ENCODE data around the gene PCSK2.
"Not testable (repeated sequence)": the region's sequence is repeated elsewhere in the genome, so short reads cannot be mapped to it uniquely, and the experiment has no call there.

Gene PCSK2, protein sequence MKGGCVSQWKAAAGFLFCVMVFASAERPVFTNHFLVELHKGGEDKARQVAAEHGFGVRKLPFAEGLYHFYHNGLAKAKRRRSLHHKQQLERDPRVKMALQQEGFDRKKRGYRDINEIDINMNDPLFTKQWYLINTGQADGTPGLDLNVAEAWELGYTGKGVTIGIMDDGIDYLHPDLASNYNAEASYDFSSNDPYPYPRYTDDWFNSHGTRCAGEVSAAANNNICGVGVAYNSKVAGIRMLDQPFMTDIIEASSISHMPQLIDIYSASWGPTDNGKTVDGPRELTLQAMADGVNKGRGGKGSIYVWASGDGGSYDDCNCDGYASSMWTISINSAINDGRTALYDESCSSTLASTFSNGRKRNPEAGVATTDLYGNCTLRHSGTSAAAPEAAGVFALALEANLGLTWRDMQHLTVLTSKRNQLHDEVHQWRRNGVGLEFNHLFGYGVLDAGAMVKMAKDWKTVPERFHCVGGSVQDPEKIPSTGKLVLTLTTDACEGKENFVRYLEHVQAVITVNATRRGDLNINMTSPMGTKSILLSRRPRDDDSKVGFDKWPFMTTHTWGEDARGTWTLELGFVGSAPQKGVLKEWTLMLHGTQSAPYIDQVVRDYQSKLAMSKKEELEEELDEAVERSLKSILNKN

DNA sequence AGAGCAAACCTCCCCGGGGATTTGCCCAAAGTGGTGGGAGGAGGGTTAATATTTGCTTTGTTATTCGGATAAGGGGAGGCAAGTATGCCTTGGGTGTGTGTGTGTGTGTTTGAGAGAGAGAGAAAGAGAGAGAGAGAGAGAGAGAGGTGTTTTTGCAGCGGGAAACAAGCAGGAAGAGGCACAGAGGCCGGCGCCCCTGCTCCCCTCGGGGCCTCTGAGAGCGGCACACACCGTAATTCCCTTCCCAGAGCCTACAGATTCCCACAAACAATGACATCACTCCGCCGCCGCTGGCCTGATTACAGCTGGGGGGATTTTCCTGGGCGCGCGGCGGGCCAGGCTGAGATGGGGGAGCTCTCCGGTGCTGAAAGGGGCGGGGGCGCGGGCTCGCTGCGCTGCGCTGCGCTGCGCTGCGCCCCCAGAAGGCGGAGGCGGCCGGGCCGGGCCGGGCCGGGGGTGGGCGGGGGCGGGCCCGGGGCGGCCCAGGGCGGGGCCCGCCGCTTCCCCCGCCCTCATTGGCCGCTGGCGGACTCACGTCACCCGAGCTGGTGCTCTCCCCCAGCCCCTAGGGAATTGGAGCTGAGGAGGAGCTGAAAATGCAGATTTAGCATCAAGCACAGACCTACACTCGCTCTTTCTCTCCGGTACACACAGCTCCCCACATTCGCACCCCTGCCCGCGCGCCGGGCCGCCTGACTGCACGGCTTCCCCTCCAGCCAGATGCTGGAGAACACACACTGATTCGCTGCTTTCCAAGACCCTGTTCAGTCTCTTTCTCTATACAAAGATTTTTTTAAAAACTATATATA, at the start of gene PCSK2:
PCSK2 (plus strand) TSS at position 631 of the 809 bp plus-strand sequence. CDS start 266 bp downstream, outside the sequence.
- no peak within 1 kb of the TSS for H3K4me3 Mint-ChIP-seq
- H3K27me3 Mint-ChIP-seq, result peaks cover 57% of the 10 kb centered on the region
- H3K4me1 Mint-ChIP-seq, result peaks cover 4% of the 10 kb centered on the region
- H3K36me3 Mint-ChIP-seq, result peaks cover 1% of the 10 kb centered on the region
- no peak within 1 kb of the TSS for H3K27ac Mint-ChIP-seq
- peaks cover 9% of the 10 kb centered on the region for H3K9me3 Mint-ChIP-seq

DNA sequence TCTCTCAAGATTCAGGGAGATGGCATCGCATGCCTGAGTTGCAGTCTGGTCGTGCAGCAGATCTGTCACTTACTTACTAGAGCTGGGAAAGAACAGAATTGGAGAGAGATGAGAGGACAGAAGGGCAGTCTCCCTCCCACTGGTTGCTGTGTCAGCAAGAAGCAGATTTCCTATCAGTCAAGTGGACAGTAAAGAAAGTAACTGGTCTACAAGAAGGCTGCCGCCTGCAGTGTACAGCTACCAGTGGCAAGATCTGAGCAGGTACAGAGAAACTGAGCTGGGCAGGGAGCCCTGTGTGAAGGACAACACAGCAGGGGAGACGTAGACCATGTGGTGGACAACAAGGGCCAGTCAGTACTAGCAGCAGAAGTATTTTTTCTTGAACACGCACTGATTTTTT, 49.5 kb upstream of the PCSK2 start:
- H3K9me3 Mint-ChIP-seq, result peaks cover 19% of the 10 kb centered on the region
- H3K27ac Mint-ChIP-seq, result no peak overlapping the region
- no peaks in the 10 kb centered on the region for H3K36me3 Mint-ChIP-seq
- H3K27me3 Mint-ChIP-seq, result no peaks in the 10 kb centered on the region
- no peaks in the 10 kb centered on the region for H3K4me1 Mint-ChIP-seq
- no peak overlapping the region for H3K4me3 Mint-ChIP-seq

DNA sequence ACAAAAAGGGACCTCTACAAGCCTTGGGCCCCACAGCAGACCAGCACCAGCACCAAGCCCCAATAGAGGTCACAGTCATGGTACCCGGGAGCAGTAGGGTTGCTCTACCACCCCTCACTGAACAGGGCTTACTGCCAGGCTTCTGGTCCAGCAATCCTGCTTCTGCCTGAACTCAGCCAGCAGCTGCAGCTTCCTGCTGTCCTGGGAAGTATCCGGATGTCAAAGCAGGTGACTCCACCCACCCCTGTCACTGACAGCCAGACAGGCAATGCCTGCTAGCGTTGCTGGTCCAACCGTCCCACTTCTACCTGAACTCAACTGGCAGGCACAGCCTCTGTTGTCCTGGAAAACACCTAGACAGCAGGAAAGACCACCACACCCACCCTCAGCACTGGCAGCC, 47.0 kb upstream of the PCSK2 start:
- Mint-ChIP-seq H3K36me3 (peaks cover 4% of the 10 kb centered on the region), H3K9me3 (peaks cover 37% of the 10 kb centered on the region)

DNA sequence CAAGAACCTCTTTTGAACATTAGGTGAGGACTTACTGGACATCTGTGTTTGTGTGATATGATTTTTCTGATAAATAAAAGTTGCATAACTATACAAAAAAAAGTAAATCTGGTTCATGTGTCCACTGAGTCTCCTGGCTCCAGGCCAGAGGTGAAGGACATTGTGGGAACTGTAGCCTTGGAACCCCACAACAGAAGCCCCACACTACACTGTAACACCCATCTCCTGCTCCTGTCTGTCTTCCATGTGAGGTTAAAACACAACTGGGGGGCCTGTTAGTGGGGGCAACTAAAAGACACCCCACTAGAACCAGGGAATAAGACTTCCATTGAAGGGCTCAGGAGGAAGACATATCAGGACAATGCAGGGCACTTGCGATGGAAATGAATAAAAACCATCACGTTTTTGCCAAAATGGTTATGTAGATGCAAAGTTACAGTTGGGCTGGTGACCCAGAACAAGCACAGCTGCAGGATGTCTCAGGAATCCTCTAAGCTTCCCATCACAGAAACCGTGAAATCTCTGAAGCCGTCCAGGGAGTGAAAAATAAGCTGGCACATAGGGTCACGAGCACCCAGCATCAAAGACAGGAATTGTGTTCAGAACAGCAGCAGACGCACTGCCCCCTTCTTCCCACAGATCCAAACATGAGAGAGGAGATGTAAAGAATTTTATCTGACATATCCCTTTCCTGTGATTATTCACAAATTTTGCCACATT, 36.7 kb upstream of the PCSK2 start:
- Mint-ChIP-seq H3K36me3 (no peaks in the 10 kb centered on the region), H3K27ac (no peak overlapping the region), H3K4me1 (no peaks in the 10 kb centered on the region), H3K4me3 (no peak overlapping the region), H3K27me3 (no peaks in the 10 kb centered on the region), H3K9me3 (peaks cover 2% of the 10 kb centered on the region)

More for the DNA sequence above, 47.0 kb upstream of the PCSK2 start:
- Mint-ChIP-seq H3K27ac (no peak overlapping the region), H3K27me3 (no peaks in the 10 kb centered on the region), H3K4me1 (no peaks in the 10 kb centered on the region), H3K4me3 (no peak overlapping the region)

DNA sequence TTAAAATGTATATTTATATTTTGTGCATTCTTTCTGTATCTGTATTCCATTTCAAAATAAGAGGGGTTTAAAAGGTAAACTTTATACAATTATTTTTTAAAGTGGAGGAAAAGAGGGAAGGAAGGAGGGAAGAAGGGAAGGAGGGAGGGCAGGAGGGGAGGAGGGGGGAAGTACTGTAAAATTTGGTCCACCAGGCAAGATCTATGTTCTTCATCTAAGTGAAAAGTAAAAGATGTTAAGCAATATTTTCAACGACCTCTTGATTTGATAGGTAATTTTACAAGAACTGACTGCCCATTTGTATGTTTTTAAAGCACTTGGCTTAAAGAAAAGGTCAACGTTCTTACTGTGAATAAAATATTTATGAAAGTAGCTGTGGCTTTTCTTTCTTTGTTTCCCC, 29.8 kb upstream of the PCSK2 start:
- Mint-ChIP-seq H3K36me3 (no peaks in the 10 kb centered on the region), H3K9me3 (no peaks in the 10 kb centered on the region), H3K4me1 (no peaks in the 10 kb centered on the region), H3K4me3 (no peak overlapping the region), H3K27me3 (peaks cover 1% of the 10 kb centered on the region), H3K27ac (no peak overlapping the region)

DNA sequence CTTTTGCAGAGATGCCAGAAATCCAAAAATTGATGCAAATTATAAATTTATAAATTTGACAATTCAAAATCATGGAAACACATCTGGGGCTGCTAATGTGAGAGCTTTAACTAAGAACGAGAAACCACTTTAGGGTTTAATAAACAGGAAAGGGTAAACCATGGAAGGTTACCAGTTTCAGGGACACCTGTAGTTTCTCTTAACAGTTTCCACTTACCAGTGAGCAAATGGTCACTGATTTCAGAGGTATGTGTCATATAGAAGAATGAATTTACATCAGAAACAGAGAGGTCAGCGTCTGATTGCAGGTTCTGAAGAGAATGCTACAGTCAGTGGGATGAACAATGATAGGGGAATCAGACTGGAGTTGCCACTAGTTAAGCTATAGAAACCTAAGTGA, 24.8 kb upstream of the PCSK2 start:
- no peak overlapping the region for H3K4me3 Mint-ChIP-seq

DNA sequence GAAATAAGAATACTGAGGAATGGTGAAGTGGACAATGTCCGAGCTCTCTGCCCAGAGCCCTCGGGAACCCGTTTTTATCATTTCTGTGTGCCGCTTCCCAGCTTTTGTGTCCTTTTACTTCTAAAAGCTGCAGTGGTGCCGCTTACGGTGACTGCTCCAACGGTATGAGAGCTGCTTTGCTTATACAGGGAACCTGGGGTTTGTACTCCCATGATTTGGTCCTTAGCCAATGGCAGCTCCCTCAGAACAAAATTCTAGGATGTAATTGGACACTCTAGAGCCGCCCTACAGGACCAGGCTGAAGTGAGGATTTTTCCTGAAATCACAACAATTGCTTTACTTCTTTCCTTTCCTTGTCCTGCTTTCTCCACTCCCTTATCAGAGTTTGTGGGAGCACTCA, 24.2 kb upstream of the PCSK2 start:
- Mint-ChIP-seq H3K4me1 (no peaks in the 10 kb centered on the region), H3K9me3 (no peaks in the 10 kb centered on the region), H3K4me3 (no peak overlapping the region), H3K36me3 (no peaks in the 10 kb centered on the region), H3K27me3 (peaks cover 4% of the 10 kb centered on the region), H3K27ac (no peak overlapping the region)

More for the DNA sequence above, 24.8 kb upstream of the PCSK2 start:
- H3K4me1 Mint-ChIP-seq, result no peaks in the 10 kb centered on the region
- peaks cover 4% of the 10 kb centered on the region for H3K27me3 Mint-ChIP-seq
- H3K27ac Mint-ChIP-seq, result no peak overlapping the region
- no peaks in the 10 kb centered on the region for H3K36me3 Mint-ChIP-seq
- no peaks in the 10 kb centered on the region for H3K9me3 Mint-ChIP-seq

DNA sequence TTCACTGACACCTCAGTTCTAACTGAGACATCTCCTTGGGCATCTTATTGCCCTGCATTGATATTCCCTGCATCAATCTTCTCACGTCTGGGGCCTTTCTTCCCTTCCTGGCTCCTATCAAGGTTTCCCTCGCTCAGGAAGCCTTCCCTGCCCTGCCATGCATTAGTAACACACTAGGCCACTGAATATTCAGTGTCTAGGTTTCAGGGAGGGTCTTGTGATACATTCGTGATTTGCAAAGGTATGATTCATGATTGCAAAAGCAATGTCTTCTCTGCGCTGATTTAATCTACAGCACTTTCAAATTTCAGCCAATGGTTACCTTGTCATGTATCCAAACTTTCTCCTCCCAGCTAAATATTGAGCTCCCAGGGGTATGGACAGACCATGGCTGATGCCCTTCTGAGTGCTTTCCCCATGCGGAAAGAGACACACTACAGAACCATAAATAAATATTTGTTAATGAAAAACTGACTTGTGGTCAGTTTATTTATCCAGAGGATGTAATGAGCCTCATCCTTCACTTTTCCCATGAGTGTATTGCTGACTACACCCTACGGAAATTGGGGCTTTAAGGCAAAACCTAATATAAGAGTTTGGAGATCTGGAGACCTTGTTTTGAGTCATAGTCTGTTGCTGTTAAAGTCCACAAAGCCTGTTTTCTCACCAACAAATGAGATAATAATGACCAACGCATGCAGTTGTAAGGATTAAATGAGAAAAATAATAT, 21.6 kb upstream of the PCSK2 start:
- H3K27me3 Mint-ChIP-seq, result peaks cover 4% of the 10 kb centered on the region
- H3K4me3 Mint-ChIP-seq, result no peak overlapping the region
- no peaks in the 10 kb centered on the region for H3K4me1 Mint-ChIP-seq
- no peaks in the 10 kb centered on the region for H3K9me3 Mint-ChIP-seq
- H3K27ac Mint-ChIP-seq, result no peak overlapping the region
- no peaks in the 10 kb centered on the region for H3K36me3 Mint-ChIP-seq

DNA sequence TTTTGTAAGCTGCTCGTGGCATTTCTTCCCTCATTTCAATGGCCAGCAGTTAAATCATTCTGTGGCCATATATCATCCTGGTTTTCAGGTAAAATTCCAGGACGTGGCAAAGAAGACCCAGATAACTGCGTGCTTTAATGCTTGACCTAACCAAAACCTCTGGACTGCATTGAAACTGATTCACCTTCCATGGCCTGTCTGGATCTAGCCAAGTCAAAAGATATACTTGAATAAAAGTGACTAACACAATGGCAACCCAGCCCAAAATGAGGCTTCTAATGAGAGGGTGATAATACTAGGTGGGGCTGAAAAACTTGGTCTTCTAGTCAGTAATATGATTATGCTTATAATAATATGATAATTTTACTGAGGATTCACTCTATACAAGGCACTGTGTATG, 16.5 kb upstream of the PCSK2 start:
- Mint-ChIP-seq H3K36me3 (no peaks in the 10 kb centered on the region), H3K9me3 (no peaks in the 10 kb centered on the region), H3K27ac (no peak overlapping the region), H3K27me3 (peaks cover 2% of the 10 kb centered on the region), H3K4me1 (no peaks in the 10 kb centered on the region), H3K4me3 (no peak overlapping the region)

DNA sequence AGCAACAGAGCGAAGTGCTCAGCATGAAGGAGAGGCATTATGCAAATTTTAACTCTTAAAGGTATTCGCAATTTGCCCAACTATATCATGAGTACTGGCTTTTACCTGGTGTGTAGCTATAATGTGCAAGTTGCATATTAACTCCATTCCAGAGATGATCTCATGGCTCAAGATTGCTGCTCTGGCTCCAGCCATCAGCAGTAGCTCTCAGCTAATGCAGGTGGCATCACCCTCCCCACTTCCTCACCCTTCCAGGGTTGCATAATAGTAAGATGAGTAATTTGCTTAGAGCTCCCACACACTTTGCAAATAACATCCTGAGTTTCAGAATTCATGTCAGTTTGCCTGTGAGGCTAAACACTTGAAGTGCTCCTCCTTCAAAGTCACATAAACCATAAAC, 15.9 kb upstream of the PCSK2 start:
- H3K4me3 Mint-ChIP-seq, result no peak overlapping the region
- no peak overlapping the region for H3K27ac Mint-ChIP-seq
- peaks cover 2% of the 10 kb centered on the region for H3K27me3 Mint-ChIP-seq
- H3K4me1 Mint-ChIP-seq, result no peaks in the 10 kb centered on the region
- no peaks in the 10 kb centered on the region for H3K9me3 Mint-ChIP-seq
- H3K36me3 Mint-ChIP-seq, result no peaks in the 10 kb centered on the region

DNA sequence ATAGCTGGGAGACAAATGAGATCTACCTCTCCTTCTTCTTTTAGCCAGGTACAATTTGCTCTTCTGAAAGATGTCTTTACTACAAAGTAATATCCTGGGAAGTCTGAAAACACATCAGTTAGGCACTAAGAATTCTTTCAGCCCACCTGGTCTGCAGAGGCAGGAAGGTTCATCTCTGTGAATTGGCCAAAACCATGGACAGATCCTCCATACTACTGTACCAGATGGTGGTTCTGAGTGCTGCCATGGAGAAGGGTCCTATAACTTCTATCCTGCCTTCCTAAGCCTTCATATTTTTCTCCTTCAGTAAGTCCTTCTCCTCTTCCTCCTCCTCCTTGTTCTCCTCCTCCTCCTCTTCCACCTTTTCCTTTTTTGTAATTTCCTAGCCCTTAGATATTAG, 11.7 kb upstream of the PCSK2 start:
- H3K27me3 Mint-ChIP-seq, result peaks cover 2% of the 10 kb centered on the region
- no peaks in the 10 kb centered on the region for H3K4me1 Mint-ChIP-seq
- no peaks in the 10 kb centered on the region for H3K36me3 Mint-ChIP-seq
- H3K4me3 Mint-ChIP-seq, result no peak overlapping the region
- H3K9me3 Mint-ChIP-seq, result peaks cover 6% of the 10 kb centered on the region
- H3K27ac Mint-ChIP-seq, result no peak overlapping the region

DNA sequence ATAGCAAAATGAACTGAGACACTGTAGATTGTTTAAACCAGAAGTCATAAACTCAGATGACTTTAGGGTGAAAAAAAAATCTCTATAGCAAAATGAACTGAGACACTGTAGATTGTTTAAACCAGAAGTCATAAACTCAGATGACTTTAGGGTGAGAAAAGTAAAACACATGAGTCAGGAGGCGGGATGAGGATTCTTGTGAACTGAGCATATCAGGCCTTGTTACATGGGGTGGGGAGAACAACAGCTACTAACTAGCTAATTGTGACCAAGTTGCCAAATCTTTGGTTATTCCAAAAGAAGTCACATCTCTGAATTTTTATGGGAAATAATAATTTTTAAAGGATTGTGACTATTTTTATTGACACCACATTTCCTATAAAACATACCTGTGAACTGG, 7.0 kb upstream of the PCSK2 start:
- not testable (repeated sequence) for H3K4me1 Mint-ChIP-seq, H3K9me3 Mint-ChIP-seq, H3K4me3 Mint-ChIP-seq, H3K27ac Mint-ChIP-seq, H3K36me3 Mint-ChIP-seq
- H3K27me3 Mint-ChIP-seq, result peaks cover 21% of the 10 kb centered on the region

DNA sequence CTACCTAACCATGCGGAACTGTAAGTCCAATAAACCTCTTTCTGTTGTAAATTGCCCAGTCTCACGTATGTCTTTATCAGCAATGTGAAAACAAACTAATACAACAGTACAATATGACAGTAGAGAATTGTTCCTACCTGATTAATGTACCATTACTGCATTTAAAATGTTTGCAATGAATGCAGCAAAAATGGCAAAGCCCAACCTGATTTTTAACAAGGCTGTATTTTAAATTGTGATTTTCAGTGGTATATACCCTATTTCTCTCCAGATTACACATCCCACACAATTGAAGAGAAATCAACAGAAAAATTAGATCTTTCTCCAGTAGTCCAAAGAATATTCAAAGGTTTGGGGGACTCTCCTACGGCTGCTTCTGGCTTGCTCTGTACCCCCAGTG, 3.3 kb upstream of the PCSK2 start:
- Mint-ChIP-seq H3K27me3 (peaks cover 48% of the 10 kb centered on the region), H3K4me1 (peaks cover 4% of the 10 kb centered on the region), H3K9me3 (peaks cover 4% of the 10 kb centered on the region), H3K4me3 (no peak overlapping the region), H3K27ac (no peak overlapping the region), H3K36me3 (no peaks in the 10 kb centered on the region)

DNA sequence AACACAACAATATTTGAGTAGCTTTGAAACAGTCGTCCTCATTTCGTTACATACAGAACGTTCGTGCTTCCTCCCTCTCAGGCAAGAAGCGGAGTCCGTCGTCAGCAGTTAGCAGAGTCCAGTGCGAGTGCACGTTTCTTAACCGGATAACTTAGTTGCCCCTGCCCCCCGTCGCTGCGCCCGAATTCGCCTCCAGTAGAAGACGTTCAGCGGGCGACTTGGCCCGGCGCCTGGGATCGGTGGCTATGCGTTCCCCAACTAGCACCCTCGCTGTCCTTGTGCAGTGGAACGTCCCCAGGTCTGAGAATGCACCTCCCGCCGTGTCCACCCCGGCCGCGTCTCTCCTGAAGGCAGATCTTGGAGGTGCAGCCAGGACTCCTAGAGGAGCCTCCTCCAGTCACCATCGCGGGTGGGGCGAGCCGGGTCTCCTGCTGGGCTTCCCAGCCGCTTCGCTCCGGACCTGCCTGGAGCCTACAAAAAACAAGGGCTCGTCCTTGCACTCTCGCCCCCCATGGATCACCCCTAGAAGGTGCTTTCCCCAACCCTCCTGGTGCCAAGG, 910 bp upstream of the PCSK2 start:
- Mint-ChIP-seq H3K4me3 (no peak overlapping the region), H3K27ac (no peak overlapping the region), H3K4me1 (peaks cover 4% of the 10 kb centered on the region), H3K9me3 (peaks cover 9% of the 10 kb centered on the region), H3K36me3 (peaks cover 1% of the 10 kb centered on the region), H3K27me3 (peaks cover 57% of the 10 kb centered on the region)

DNA sequence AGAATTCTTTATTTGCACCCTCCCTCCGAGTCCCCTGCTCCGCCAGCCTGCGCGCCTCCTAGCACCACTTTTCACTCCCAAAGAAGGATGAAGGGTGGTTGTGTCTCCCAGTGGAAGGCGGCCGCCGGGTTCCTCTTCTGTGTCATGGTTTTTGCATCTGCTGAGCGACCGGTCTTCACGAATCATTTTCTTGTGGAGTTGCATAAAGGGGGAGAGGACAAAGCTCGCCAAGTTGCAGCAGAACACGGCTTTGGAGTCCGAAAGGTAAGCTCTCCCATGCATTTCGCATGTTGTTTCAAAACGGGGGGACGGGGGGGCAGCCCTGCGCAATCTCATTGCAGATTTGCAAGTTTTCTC, 357 bp downstream of the PCSK2 start:
- peaks cover 55% of the 10 kb centered on the region for H3K27me3 Mint-ChIP-seq
- peaks cover 9% of the 10 kb centered on the region for H3K9me3 Mint-ChIP-seq
- H3K4me1 Mint-ChIP-seq, result peaks cover 4% of the 10 kb centered on the region
- no peak overlapping the region for H3K4me3 Mint-ChIP-seq
- H3K27ac Mint-ChIP-seq, result no peak overlapping the region
- H3K36me3 Mint-ChIP-seq, result peaks cover 1% of the 10 kb centered on the region

Data from activated naive CD4-positive, alpha-beta T cell treated with anti-CD3 and anti-CD28 coated beads, Interleukin-2, amount 50 U/mL, for 24 hours (primary cell).